GM10248 (cell line): ENCODE results near the gene RASEF.

ENCODE experiments used
- CTCF ChIA-PET: fragments of 300-600 bp; sonication (Branson Sonifier 250); formaldehyde crosslinking; extraction: SDS; loops from one replicate; lab custom pipeline; 2021; ENCODE audit warnings: antibody characterized with exemption; lab: Yijun Ruan, JAX
- POLR2A ChIA-PET: fragments of 350-650 bp; sonication (Branson Sonifier 250); formaldehyde crosslinking; extraction: SDS; loops from one replicate; lab custom pipeline; 2020; ENCODE audit warnings: antibody characterized with exemption; lab: Yijun Ruan, JAX
- DNase-seq: peaks from one replicate; pipeline ENCODE4 v3.0.0; 2012; ENCODE audit errors: extremely low spot score
- CTCF ChIP-seq: IDR thresholded peaks from 2 replicates; pipeline ENCODE4 v1.5.1; 2012; ENCODE audit warnings: mild to moderate bottlenecking, low read depth; ENCODE audit errors: extremely low read depth, missing control alignments, control extremely low read depth

The RASEF gene

GRCh38 chr9:82970359-82970758 is 92.6 kb downstream of the RASEF start:
- CTCF ChIA-PET: interaction anchor here (0.9 to 1.4 kb wide), 3 partner anchors 9 to 23 kb away, joined by 3 read pairs; no protein-coding TSS in a partner anchor
- POLR2A ChIA-PET: no interaction called here
- no peak for DNase-seq
- TF ChIP-seq CTCF: no peak

- POLR2A ChIA-PET: no interaction called here
Observed at GRCh38 chr9:82969291-82969690, 93.7 kb downstream of the RASEF start.

GRCh38 chr9:82968816-82969215 is 94.1 kb downstream of the RASEF start:
- DNase-seq: no peak
- no peak for TF ChIP-seq CTCF
- ChIA-PET CTCF (no interaction called here), POLR2A (no interaction called here)

More at GRCh38 chr9:82969291-82969690, 93.7 kb downstream of the RASEF start:
- TF ChIP-seq CTCF: no peak
- DNase-seq: no peak
- CTCF ChIA-PET: interaction anchor here (1.4 kb wide), 1 partner anchor 9 kb away, joined by 3 read pairs; no protein-coding TSS in a partner anchor

GRCh38 chr9:82968388-82968787 is 94.6 kb downstream of the RASEF start:
- DNase-seq: no peak
- ChIA-PET CTCF (no interaction called here), POLR2A (no interaction called here)
- TF ChIP-seq CTCF: no peak

GRCh38 chr9:82961504-82962125 is 101.3 kb downstream of the RASEF start:
- peak; percentile 45 for DNase-seq
- POLR2A ChIA-PET: no interaction called here
- peak; percentile 66 for TF ChIP-seq CTCF
- CTCF ChIA-PET: interaction anchor here (1.0 to 1.3 kb wide), 4 partner anchors 8 to 19 kb away, joined by 3 to 5 read pairs (median 4); no protein-coding TSS in a partner anchor

- POLR2A ChIA-PET: no interaction called here
- CTCF ChIA-PET: interaction anchor here (1.3 kb wide), 1 partner anchor 11 kb away, joined by 3 read pairs; no protein-coding TSS in a partner anchor
- no peak for DNase-seq
- no peak for TF ChIP-seq CTCF
Observed at GRCh38 chr9:82957529-82958379, 105.2 kb downstream of the RASEF start.
